Neural progenitor cell (in vitro differentiated cells): ENCODE results near the gene STX16. TPM values are rescaled to one million over a fixed set of nuclear protein-coding genes. Genes with fewer than 3 reads are reported as not detected.

Experiments
- DNase-seq: peaks from one replicate; pipeline ENCODE4 v3.0.0-alpha.2; 2016; ENCODE audit warnings: low spot score
- H2AFZ ChIP-seq: fragments of 200-600 bp; sonication (generic); replicated peaks from 2 replicates; pipeline ENCODE4 v1.6.1; 2016; ENCODE audit warnings: antibody characterized with exemption
- H3F3A ChIP-seq: fragments of 200-600 bp; sonication (generic); 2 replicates; pipeline ENCODE4 v1.6.1; 2016; ENCODE audit warnings: antibody characterized with exemption, low read depth
- H3K27ac ChIP-seq: fragments of 200-600 bp; sonication (generic); 2 replicates; pipeline ENCODE4 v1.5.1; 2016; ENCODE audit warnings: mild to moderate bottlenecking
- H3K27me3 ChIP-seq: fragments of 200-600 bp; sonication (generic); 2 replicates; pipeline ENCODE4 v1.6.1; 2016; ENCODE audit warnings: mild to moderate bottlenecking, moderate library complexity
- H3K36me3 ChIP-seq: fragments of 200-600 bp; sonication (generic); 2 replicates; pipeline ENCODE4 v1.5.1; 2016
- H3K4me1 ChIP-seq: fragments of 200-600 bp; sonication (generic); 2 replicates; pipeline ENCODE4 v1.6.1; 2016; ENCODE audit warnings: mixed run types
- H3K4me2 ChIP-seq: fragments of 200-600 bp; sonication (generic); 2 replicates; pipeline ENCODE4 v1.6.1; 2016
- H3K4me3 ChIP-seq: fragments of 200-600 bp; sonication (generic); 2 replicates; pipeline ENCODE4 v1.5.1; 2016
- H3K79me2 ChIP-seq: fragments of 200-600 bp; sonication (generic); 2 replicates; pipeline ENCODE4 v1.6.1; 2016; ENCODE audit warnings: low read depth
- H3K9ac ChIP-seq: fragments of 200-600 bp; sonication (generic); 2 replicates; pipeline ENCODE4 v1.6.1; 2016
- H3K9me3 ChIP-seq: fragments of 200-600 bp; sonication (generic); 2 replicates; pipeline ENCODE4 v1.5.1; 2016; ENCODE audit warnings: low read depth
- H4K20me1 ChIP-seq: fragments of 200-600 bp; sonication (generic); 2 replicates; pipeline ENCODE4 v1.6.1; 2016; ENCODE audit warnings: low read depth
- H3K27ac Mint-ChIP-seq: 3 replicates; pipeline ENCODE4 v1.8.0; 2021; ENCODE audit warnings: mixed read lengths
- H3K27me3 Mint-ChIP-seq: 2 replicates; pipeline ENCODE4 v1.8.0; 2022; ENCODE audit warnings: low read depth, mild to moderate bottlenecking, inconsistent platforms, moderate library complexity, mixed read lengths; ENCODE audit not compliant: insufficient read depth
- H3K36me3 Mint-ChIP-seq: 3 replicates; pipeline ENCODE4 v1.8.0; 2021; ENCODE audit warnings: mixed read lengths
- H3K4me1 Mint-ChIP-seq: 3 replicates; pipeline ENCODE4 v1.8.0; 2021; ENCODE audit warnings: mixed read lengths
- H3K4me3 Mint-ChIP-seq: 3 replicates; pipeline ENCODE4 v1.8.0; 2021; ENCODE audit warnings: mild to moderate bottlenecking, moderate library complexity, mixed read lengths
- H3K9me3 Mint-ChIP-seq: 3 replicates; pipeline ENCODE4 v1.8.0; 2020; ENCODE audit warnings: mixed read lengths
- EZH2 ChIP-seq: fragments of 200-600 bp; sonication (generic); IDR thresholded peaks from 2 replicates; pipeline ENCODE4 v1.6.1; 2017; ENCODE audit warnings: antibody characterized with exemption, mild to moderate bottlenecking, moderate library complexity
- EZH2phosphoT487 ChIP-seq: fragments of 200-600 bp; sonication (generic); IDR thresholded peaks from 2 replicates; pipeline ENCODE4 v1.6.1; 2017; ENCODE audit warnings: antibody characterized with exemption
- total RNA-seq: library from RNA; depleted of rRNA; stranded (reverse); fragments of >200 nt; gene quantifications from 2 replicates; pipeline ENCODE4 v1.2.3, GENCODE V29; 2015; ENCODE audit warnings: low replicate concordance
- TF ChIP-seq, protein P1 (sequence below): fragments of 200-600 bp; sonication (generic); IDR thresholded peaks from 2 replicates; pipeline ENCODE4 v1.5.1; 2017; ENCODE audit warnings: antibody characterized with exemption, mild to moderate bottlenecking

The STX16 gene
- total RNA-seq, 1 donor from 2014 or later = 46.6 TPM

- Mint-ChIP-seq H3K36me3 (peaks cover 8% of the 10 kb centered on the region), H3K4me1 (peaks cover 6% of the 10 kb centered on the region), H3K4me3 (no peak overlapping the region), H3K27me3 (peaks cover 2% of the 10 kb centered on the region), H3K9me3 (no peaks in the 10 kb centered on the region), H3K27ac (no peak overlapping the region)
- no peak for DNase-seq
- H3K79me2 ChIP-seq = no peaks in the 10 kb centered on the region
- no peak overlapping the region for H3K4me3 ChIP-seq
- no peak overlapping the region for H3K9ac ChIP-seq
- no peaks in the 10 kb centered on the region for H3K36me3 ChIP-seq
- no peak overlapping the region for H3K4me2 ChIP-seq
- H3K4me1 ChIP-seq = peaks cover 6% of the 10 kb centered on the region
- H3K27ac ChIP-seq = no peak overlapping the region
- no peaks in the 10 kb centered on the region for H3K27me3 ChIP-seq
- no peak overlapping the region for H2AFZ ChIP-seq
- H3F3A ChIP-seq = no peaks in the 10 kb centered on the region
- H4K20me1 ChIP-seq = no peaks in the 10 kb centered on the region
- TF ChIP-seq, protein P1, sequence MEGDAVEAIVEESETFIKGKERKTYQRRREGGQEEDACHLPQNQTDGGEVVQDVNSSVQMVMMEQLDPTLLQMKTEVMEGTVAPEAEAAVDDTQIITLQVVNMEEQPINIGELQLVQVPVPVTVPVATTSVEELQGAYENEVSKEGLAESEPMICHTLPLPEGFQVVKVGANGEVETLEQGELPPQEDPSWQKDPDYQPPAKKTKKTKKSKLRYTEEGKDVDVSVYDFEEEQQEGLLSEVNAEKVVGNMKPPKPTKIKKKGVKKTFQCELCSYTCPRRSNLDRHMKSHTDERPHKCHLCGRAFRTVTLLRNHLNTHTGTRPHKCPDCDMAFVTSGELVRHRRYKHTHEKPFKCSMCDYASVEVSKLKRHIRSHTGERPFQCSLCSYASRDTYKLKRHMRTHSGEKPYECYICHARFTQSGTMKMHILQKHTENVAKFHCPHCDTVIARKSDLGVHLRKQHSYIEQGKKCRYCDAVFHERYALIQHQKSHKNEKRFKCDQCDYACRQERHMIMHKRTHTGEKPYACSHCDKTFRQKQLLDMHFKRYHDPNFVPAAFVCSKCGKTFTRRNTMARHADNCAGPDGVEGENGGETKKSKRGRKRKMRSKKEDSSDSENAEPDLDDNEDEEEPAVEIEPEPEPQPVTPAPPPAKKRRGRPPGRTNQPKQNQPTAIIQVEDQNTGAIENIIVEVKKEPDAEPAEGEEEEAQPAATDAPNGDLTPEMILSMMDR = no peak
- TF ChIP-seq EZH2phosphoT487 = no peak
- TF ChIP-seq EZH2 = no peak
- no peaks in the 10 kb centered on the region for H3K9me3 ChIP-seq
Observed at GRCh38 chr20:58697201-58697866, 46.3 kb downstream of the STX16 start.

DNA sequence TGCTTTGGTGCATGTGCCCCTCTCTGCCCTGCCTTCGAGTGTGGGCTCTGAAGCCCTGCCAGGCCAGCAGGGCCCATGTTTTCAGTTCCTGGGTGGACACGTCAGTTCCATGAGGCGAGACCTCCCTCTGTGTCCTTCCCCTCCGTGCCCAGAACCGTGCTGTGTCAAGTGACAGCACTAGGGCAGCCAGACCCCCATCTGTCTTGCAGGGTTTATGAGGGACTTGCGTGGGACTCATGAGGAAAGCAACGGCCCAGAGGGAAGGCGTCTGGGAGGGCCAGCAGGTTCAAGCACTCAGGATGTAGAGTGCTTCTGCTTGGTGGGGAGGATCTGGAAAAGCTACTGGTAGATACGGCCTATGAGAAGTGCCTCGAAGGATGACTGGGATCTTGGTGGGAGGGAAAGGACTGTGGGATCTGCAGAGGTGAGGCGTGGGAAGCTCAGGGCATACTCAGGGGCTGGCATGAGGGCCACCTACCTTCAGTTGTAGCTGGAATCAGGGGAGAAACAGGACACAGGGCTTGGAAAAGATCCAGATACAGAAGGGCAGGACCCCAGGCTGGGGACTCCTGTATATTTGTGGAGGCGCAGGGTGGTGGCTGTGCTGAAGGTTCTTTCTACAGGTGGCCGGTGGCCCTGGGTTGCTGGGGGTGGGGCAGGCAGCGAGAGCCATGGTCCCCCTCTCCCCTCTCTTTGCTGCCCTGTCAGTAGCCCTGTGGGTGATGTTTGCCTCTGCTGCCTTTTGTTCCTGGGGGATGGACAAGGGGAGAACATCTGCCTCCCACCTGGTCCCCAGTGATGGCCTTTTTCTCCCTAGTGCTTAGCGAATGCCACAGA lies 47.0 kb downstream of the STX16 start:
- Histone ChIP-seq H3K9ac (no peak overlapping the region), H3K27ac (no peak overlapping the region), H3K9me3 (no peaks in the 10 kb centered on the region), H3F3A (no peaks in the 10 kb centered on the region), H2AFZ (no peak overlapping the region), H4K20me1 (no peaks in the 10 kb centered on the region), H3K4me3 (no peak overlapping the region), H3K27me3 (no peaks in the 10 kb centered on the region), H3K79me2 (no peaks in the 10 kb centered on the region), H3K4me2 (no peak overlapping the region), H3K4me1 (peaks cover 6% of the 10 kb centered on the region), H3K36me3 (no peaks in the 10 kb centered on the region)
- no peak for DNase-seq
- Mint-ChIP-seq H3K4me1 (peaks cover 6% of the 10 kb centered on the region), H3K9me3 (no peaks in the 10 kb centered on the region), H3K4me3 (no peak overlapping the region), H3K27ac (peak overlapping the region; percentile 70), H3K27me3 (peaks cover 2% of the 10 kb centered on the region), H3K36me3 (peaks cover 14% of the 10 kb centered on the region)
- TF ChIP-seq EZH2phosphoT487 (no peak), EZH2 (no peak)
- TF ChIP-seq, protein P1 = no peak

DNA sequence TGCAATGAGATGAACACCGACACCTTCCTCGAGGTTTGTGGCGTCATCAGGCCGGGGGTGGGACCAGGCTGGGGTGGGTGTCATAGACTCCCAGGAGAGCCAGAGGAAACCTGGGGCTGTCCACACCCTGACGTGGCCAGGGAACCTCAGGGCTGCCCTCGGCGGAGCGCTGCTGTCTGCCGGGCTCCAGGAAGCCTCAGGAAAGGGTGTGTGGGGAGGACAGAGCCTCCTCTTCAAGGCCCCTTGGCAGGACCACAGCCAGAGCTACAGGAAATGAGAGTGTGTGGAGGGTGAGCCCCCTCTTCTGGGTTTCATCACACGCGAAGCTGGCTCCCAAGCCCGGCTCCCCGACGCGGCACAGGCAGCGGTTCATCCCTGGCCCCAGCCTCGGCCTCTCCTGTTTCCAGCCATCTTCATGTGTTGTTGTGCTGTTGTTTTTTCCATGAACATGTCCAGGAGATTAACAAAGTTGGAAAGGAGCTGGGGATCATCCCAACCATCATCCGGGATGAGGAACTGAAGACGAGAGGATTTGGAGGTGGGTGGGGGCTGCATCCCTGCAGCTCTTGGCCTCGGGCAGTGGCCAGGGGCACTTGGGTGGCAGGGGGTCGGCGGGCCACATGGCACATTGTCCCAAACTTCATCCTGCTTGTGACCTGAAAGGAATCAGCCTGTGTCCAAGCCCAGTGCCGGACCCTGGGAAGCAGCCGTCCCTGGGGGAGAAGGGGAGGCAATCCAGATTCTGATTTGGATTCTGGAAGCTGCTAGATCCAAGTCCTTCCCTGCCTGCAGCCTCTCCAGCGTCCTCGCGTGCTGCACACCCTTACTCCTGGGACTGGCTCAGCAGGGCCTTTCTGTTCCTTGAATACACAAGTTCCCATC lies 47.9 kb downstream of the STX16 start:
- no peak for DNase-seq

More for the DNA sequence above, 47.9 kb downstream of the STX16 start:
- Histone ChIP-seq H3K4me1 (no peaks in the 10 kb centered on the region), H2AFZ (no peak overlapping the region), H4K20me1 (no peaks in the 10 kb centered on the region), H3K27ac (no peak overlapping the region), H3K4me3 (no peak overlapping the region), H3K79me2 (no peaks in the 10 kb centered on the region), H3F3A (no peaks in the 10 kb centered on the region), H3K9me3 (no peaks in the 10 kb centered on the region), H3K9ac (no peak overlapping the region), H3K27me3 (no peaks in the 10 kb centered on the region), H3K4me2 (no peak overlapping the region), H3K36me3 (no peaks in the 10 kb centered on the region)
- H3K4me3 Mint-ChIP-seq = no peak overlapping the region
- H3K36me3 Mint-ChIP-seq = peaks cover 19% of the 10 kb centered on the region
- H3K27me3 Mint-ChIP-seq = peaks cover 2% of the 10 kb centered on the region
- H3K4me1 Mint-ChIP-seq = peaks cover 2% of the 10 kb centered on the region
- TF ChIP-seq, protein P1 = no peak
- TF ChIP-seq EZH2phosphoT487 (no peak), EZH2 (no peak)
- no peak overlapping the region for H3K27ac Mint-ChIP-seq
- H3K9me3 Mint-ChIP-seq = no peaks in the 10 kb centered on the region
